Vagina (tissue), 2 donors: ENCODE data around the gene ANTXR1. TPM values are rescaled to one million over a fixed set of nuclear protein-coding genes. Genes with fewer than 3 reads are reported as not detected.

Experiments
- DNase-seq, 2 donors: peaks; one replicate each; pipeline ENCODE4 v3.0.0-alpha.2; 2017; ENCODE audit errors: extremely low spot score in 2 of 2
- H3K27ac ChIP-seq: fragments of 200-600 bp; sonication (generic); one replicate; pipeline ENCODE4 v1.5.1; 2019
- H3K27me3 ChIP-seq: fragments of 200-600 bp; sonication (generic); one replicate; pipeline ENCODE4 v1.5.1; 2019
- H3K36me3 ChIP-seq, 2 donors: fragments of 200-600 bp; sonication (generic); one replicate each; pipeline ENCODE4 v1.5.1; 2017 to 2019
- H3K4me1 ChIP-seq: fragments of 200-600 bp; sonication (generic); one replicate; pipeline ENCODE4 v1.5.1; 2019
- H3K4me3 ChIP-seq, 2 donors: fragments of 200-600 bp; sonication (generic); 1 replicate in 1 of 2; 2 replicates in 1 of 2; pipeline ENCODE4 v1.5.1; 2016 to 2019
- H3K9me3 ChIP-seq: fragments of 200-600 bp; sonication (generic); one replicate; pipeline ENCODE4 v1.5.1; 2019
- CTCF ChIP-seq, 3 experiments: fragments of 450-650 bp in 2 of 3; fragments of 200-600 bp in 1 of 3; sonication (generic) in 1 of 3; IDR thresholded peaks; one replicate each; pipeline ENCODE4 v1.5.1; 2017 to 2019; ENCODE audit warnings: antibody characterized with exemption in 3 of 3, mild to moderate bottlenecking in 2 of 3, moderate library complexity in 2 of 3
- POLR2A ChIP-seq, 2 donors: fragments of 450-650 bp; IDR thresholded peaks; one replicate each; pipeline ENCODE4 v1.6.1; 2017; ENCODE audit warnings: antibody characterized with exemption in 2 of 2, mild to moderate bottlenecking in 2 of 2, moderate library complexity in 2 of 2
- POLR2AphosphoS5 ChIP-seq, 2 donors: sonication (generic); formaldehyde crosslinking; IDR thresholded peaks; one replicate each; pipeline ENCODE4 v1.9.0; 2017; ENCODE audit warnings: antibody characterized with exemption in 2 of 2, mild to moderate bottlenecking in 2 of 2, low read depth in 1 of 2; ENCODE audit not compliant: insufficient read depth in 1 of 2
- intact Hi-C: fragments of 100-400 bp; cut with DNase I; formaldehyde crosslinking; loops from one replicate; pipeline ENCODE4 v1.15.1; 2023
- total RNA-seq: library from RNA; depleted of rRNA; stranded (reverse); fragments of >200 nt; gene quantifications from one replicate; pipeline ENCODE4 v1.2.3, GENCODE V29; 2016

Gene ANTXR1
- total RNA-seq, 1 donor from 2014 or later, result 102 TPM

DNA sequence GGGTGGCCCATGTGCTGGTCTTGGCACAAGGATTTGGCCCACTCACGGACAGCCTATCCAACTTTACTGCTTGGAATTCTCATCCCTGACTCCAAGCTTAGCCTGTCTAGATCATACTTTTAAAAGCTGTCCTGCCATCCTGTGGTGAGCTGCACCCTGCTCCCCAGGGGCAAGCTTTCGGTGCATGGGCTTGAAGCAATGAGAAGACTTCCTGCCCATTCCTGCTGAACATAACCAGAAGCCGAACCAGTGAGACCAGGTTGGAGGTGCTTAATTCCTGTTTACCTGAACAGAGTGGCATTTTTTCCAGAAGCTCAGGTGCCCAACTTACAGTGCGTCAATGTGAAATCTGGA lies 154.5 kb downstream of the ANTXR1 start:
- Histone ChIP-seq H3K27ac (no peak overlapping the region), H3K4me1 (peaks cover 67% of the 10 kb centered on the region), H3K4me3 (no peak overlapping the region), H3K36me3 (no peaks in the 10 kb centered on the region), H3K9me3 (no peaks in the 10 kb centered on the region), H3K27me3 (no peaks in the 10 kb centered on the region)
- DNase-seq, result no peak
- intact Hi-C loops, result no loop called here
- TF ChIP-seq POLR2A (IDR thresholded peaks at IDR 0.05), result no peak

- H3K36me3 ChIP-seq, result no peaks in the 10 kb centered on the region
- H3K9me3 ChIP-seq, result no peaks in the 10 kb centered on the region
- TF ChIP-seq POLR2AphosphoS5 (IDR thresholded peaks at IDR 0.05; ENCODE audit: insufficient read depth in 1 of 2, low read depth in 1 of 2) (no peak), CTCF (IDR thresholded peaks at IDR 0.05) (no peak), POLR2A (IDR thresholded peaks at IDR 0.05) (no peak)
- no peaks in the 10 kb centered on the region for H3K27me3 ChIP-seq
- peaks cover 59% of the 10 kb centered on the region for H3K4me1 ChIP-seq
- no peak overlapping the region for H3K27ac ChIP-seq
- intact Hi-C loops, result no loop called here
- no peak overlapping the region for H3K4me3 ChIP-seq
- DNase-seq, result no peak
Observed at GRCh38 chr2:69168144-69168813, 155.3 kb downstream of the ANTXR1 start.

DNA sequence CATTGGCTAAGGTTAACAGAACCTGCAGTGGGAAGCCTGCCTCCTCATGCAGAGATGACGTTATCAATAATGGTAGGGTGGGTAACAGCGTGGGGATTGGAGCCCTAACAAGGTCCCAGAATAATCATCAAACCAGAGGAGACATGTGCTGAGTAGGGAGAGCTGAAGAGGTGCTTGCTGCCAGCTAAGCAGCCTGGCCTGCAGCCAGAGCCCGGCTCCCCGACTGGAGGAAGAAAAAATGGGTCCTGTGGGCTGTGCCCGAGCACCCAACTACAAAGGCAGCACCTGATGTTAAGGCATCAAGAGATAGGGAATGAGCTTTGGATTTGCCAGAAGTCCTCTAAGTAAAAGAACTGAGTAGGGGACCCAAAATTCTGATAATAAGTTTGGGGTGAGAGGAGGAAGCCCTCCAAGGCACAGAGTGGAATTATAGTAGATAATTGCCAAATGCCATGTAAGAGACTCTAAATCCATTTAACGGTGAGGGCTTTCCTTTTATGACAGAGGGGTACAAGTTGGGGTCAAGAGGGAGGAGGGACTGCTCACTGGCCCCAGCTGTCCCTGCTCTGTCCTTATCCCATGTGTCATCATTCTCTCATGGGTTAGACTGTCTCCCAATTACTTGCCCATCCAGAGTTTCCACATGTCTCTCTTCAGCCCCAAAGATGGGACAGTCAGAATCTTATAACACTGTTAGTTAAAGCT lies 156.1 kb downstream of the ANTXR1 start:
- H3K36me3 ChIP-seq, result no peaks in the 10 kb centered on the region
- no peak for DNase-seq
- H3K27ac ChIP-seq, result no peak overlapping the region
- no peak overlapping the region for H3K4me3 ChIP-seq
- H3K27me3 ChIP-seq, result no peaks in the 10 kb centered on the region
- peaks cover 50% of the 10 kb centered on the region for H3K4me1 ChIP-seq
- intact Hi-C loops, result no loop called here
- H3K9me3 ChIP-seq, result no peaks in the 10 kb centered on the region
- no peak for TF ChIP-seq POLR2AphosphoS5 (IDR thresholded peaks at IDR 0.05; ENCODE audit: insufficient read depth in 1 of 2, low read depth in 1 of 2)
- no peak for TF ChIP-seq POLR2A (IDR thresholded peaks at IDR 0.05)
- TF ChIP-seq CTCF (IDR thresholded peaks at IDR 0.05), result no peak

DNA sequence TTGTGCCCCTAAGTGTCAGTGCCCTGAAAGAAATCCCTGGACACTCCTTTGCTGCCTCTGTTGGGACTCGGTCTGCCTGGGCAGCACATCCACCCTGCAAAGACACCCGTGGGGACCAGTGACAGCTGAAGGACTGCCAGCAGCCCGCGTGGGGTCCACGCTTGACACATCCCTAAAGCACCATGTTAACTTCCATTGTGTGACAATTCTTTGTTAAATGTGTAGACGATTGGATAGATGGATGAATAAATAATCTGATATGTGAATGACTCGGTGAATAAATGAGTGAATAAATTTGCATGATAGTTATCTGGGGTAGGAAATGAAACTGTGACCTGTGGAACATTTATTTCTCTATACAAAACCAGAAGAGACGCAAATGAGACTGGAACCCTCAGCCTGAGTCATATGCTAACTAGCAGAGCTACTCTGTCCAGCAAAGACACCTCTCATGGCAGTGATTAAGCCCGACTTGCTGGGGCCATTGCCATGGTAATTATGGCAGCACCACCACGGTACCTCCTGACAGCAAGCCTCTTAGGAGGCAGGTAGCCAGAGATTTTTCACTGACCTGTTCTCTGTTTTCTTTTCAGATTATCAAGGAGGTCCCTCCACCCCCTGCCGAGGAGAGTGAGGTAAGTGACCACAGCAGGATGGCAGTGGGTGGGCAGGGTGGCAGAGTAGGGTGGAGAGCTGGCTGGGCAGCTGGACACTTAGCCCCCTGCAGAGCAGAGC lies 156.8 kb downstream of the ANTXR1 start:
- Histone ChIP-seq H3K9me3 (no peaks in the 10 kb centered on the region), H3K27me3 (no peaks in the 10 kb centered on the region), H3K27ac (peak overlapping the region; percentile 20), H3K4me3 (no peak overlapping the region), H3K4me1 (peaks cover 45% of the 10 kb centered on the region), H3K36me3 (no peaks in the 10 kb centered on the region)
- no peak for DNase-seq
- TF ChIP-seq POLR2AphosphoS5 (IDR thresholded peaks at IDR 0.05; ENCODE audit: insufficient read depth in 1 of 2, low read depth in 1 of 2), result no peak
- TF ChIP-seq POLR2A (IDR thresholded peaks at IDR 0.05), result no peak
- no peak for TF ChIP-seq CTCF (IDR thresholded peaks at IDR 0.05)
- intact Hi-C loops, result no loop called here

DNA sequence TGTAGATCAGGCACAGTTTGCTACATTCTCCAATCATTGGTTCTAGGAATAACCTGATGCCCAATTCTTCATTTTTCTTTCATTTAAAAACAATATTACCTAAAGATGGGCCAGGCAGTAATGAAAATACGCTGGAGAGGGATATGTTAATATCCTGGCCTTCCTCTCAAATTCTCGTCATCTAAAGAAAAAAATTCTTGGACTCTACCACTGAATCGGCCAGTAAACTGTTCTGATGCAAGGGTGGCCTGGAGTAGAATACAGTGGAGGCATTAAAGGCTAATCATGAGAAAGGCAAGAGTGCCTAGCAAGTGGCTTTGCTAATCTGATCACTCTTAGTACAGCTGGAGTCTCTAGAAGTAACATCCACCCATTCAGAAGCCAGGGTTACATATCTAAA lies 157.7 kb downstream of the ANTXR1 start:
- TF ChIP-seq POLR2AphosphoS5 (IDR thresholded peaks at IDR 0.05; ENCODE audit: insufficient read depth in 1 of 2, low read depth in 1 of 2) (no peak), CTCF (IDR thresholded peaks at IDR 0.05) (no peak), POLR2A (IDR thresholded peaks at IDR 0.05) (no peak)
- Histone ChIP-seq H3K36me3 (no peaks in the 10 kb centered on the region), H3K9me3 (no peaks in the 10 kb centered on the region), H3K4me1 (peaks cover 47% of the 10 kb centered on the region), H3K4me3 (no peak overlapping the region), H3K27ac (peak overlapping the region; percentile 20), H3K27me3 (no peaks in the 10 kb centered on the region)
- intact Hi-C loops, result no loop called here
- no peak for DNase-seq
